HepG2 (cell line): ENCODE measurements around the gene PPCDC. TPM values are rescaled to one million over a fixed set of nuclear protein-coding genes. Genes with fewer than 3 reads are reported as not detected.

Experiments used
- AGO1 ChIP-seq: fragments of 200-400 bp; formaldehyde crosslinking; IDR thresholded peaks from 2 replicates; pipeline ENCODE4 v1.6.1; 2017; ENCODE audit warnings: mild to moderate bottlenecking, low read depth, low read length, moderate library complexity; ENCODE audit not compliant: poor library complexity, severe bottlenecking
- FOXC1 ChIP-seq: sonication (generic); formaldehyde crosslinking; IDR thresholded peaks from 2 replicates; pipeline ENCODE4 v1.8.0; 2022; ENCODE audit warnings: mild to moderate bottlenecking, missing genetic modification reagents, borderline replicate concordance
- HMGXB4 ChIP-seq, 2 experiments: sonication (generic) in 1 of 2; formaldehyde crosslinking in 1 of 2; IDR thresholded peaks; 2 replicates each; pipeline versions ENCODE4 v1.4.0 to v1.6.1; 2018 to 2020; ENCODE audit warnings: missing genetic modification reagents in 2 of 2, borderline replicate concordance in 1 of 2, low read depth in 1 of 2, mild to moderate bottlenecking in 1 of 2, missing biosample characterization in 1 of 2
- HOXA9 ChIP-seq: sonication (generic); formaldehyde crosslinking; IDR thresholded peaks from 2 replicates; pipeline ENCODE4 v1.8.1; 2022; ENCODE audit warnings: missing genetic modification reagents, mild to moderate bottlenecking, moderate library complexity, borderline replicate concordance
- HOXD1 ChIP-seq: sonication (generic); formaldehyde crosslinking; IDR thresholded peaks from 2 replicates; pipeline ENCODE4 v1.5.0; 2020; ENCODE audit warnings: missing genetic modification reagents
- IKZF5 ChIP-seq: IDR thresholded peaks from 2 replicates; pipeline ENCODE4 v1.6.1; 2018; ENCODE audit warnings: missing genetic modification reagents, mild to moderate bottlenecking, missing compliant biosample characterization
- KLF16 ChIP-seq, 2 experiments: sonication (generic) in 1 of 2; formaldehyde crosslinking in 1 of 2; IDR thresholded peaks; 2 replicates each; pipeline versions ENCODE4 v1.6.1 to v1.8.0; 2016 to 2023; ENCODE audit warnings: missing genetic modification reagents in 2 of 2, missing compliant biosample characterization in 1 of 2
- MEIS1 ChIP-seq: sonication (generic); formaldehyde crosslinking; IDR thresholded peaks from 2 replicates; pipeline ENCODE4 v1.9.0; 2021; ENCODE audit warnings: mild to moderate bottlenecking, missing genetic modification reagents, moderate library complexity, borderline replicate concordance
- PLSCR1 ChIP-seq: sonication (generic); formaldehyde crosslinking; IDR thresholded peaks from 2 replicates; pipeline ENCODE4 v1.5.0; 2020; ENCODE audit warnings: missing genetic modification reagents, mild to moderate bottlenecking, borderline replicate concordance
- SMAD9 ChIP-seq: sonication (generic); formaldehyde crosslinking; IDR thresholded peaks from 2 replicates; pipeline ENCODE4 v1.5.1; 2020; ENCODE audit warnings: mild to moderate bottlenecking, missing genetic modification reagents
- SP2 ChIP-seq: sonication (generic); formaldehyde crosslinking; IDR thresholded peaks from 2 replicates; pipeline ENCODE4 v1.5.1; 2020; ENCODE audit warnings: mild to moderate bottlenecking, missing genetic modification reagents
- TBX2 ChIP-seq: sonication (generic); formaldehyde crosslinking; IDR thresholded peaks from 2 replicates; pipeline ENCODE4 v1.5.0; 2020; ENCODE audit warnings: missing genetic modification reagents, mild to moderate bottlenecking, borderline replicate concordance
- TBX3 ChIP-seq: fragments of 450-650 bp; IDR thresholded peaks from 2 replicates; pipeline ENCODE4 v1.6.1; 2017; ENCODE audit warnings: antibody characterized with exemption, mild to moderate bottlenecking, inconsistent platforms, borderline replicate concordance
- ZBTB42 ChIP-seq: sonication (generic); formaldehyde crosslinking; IDR thresholded peaks from 2 replicates; pipeline ENCODE4 v1.5.0; 2020; ENCODE audit warnings: mild to moderate bottlenecking, missing genetic modification reagents
- ZFP1 ChIP-seq: IDR thresholded peaks from 2 replicates; pipeline ENCODE4 v1.6.1; 2016
- ZNF337 ChIP-seq: sonication (generic); formaldehyde crosslinking; IDR thresholded peaks from 2 replicates; pipeline ENCODE4 v1.5.1; 2020; ENCODE audit warnings: missing genetic modification reagents, low read depth, mild to moderate bottlenecking, borderline replicate concordance
- ZNF367 ChIP-seq: sonication (generic); formaldehyde crosslinking; IDR thresholded peaks from 2 replicates; pipeline ENCODE4 v1.4.0; 2020; ENCODE audit warnings: missing genetic modification reagents, borderline replicate concordance
- ZNF549 ChIP-seq: sonication (generic); formaldehyde crosslinking; IDR thresholded peaks from 2 replicates; pipeline ENCODE4 v1.5.0; 2020; ENCODE audit warnings: missing genetic modification reagents
- ZNF724P ChIP-seq: sonication (generic); formaldehyde crosslinking; IDR thresholded peaks from 2 replicates; pipeline ENCODE4 v1.8.0; 2022; ENCODE audit warnings: missing genetic modification reagents, borderline replicate concordance
- polyA plus RNA-seq, 8 experiments: library from polyadenylated mRNA; depleted of rRNA in 3 of 8; stranded (reverse) in 7 of 8; unstranded in 1 of 8; fragments of >200 nt; fragmentation: Illumina TruSeq in 4 of 8; extraction: Trizol in 4 of 8; gene quantifications; 2 replicates each; pipeline versions ENCODE4 v1.2.1 to v1.2.3, GENCODE V29; 2011 to 2016; ENCODE audit warnings: low read depth in 4 of 8, missing spikeins in 1 of 8, mixed read lengths in 1 of 8; ENCODE audit not compliant: insufficient read depth in 1 of 8
- total RNA-seq, 5 experiments: library from RNA; depleted of rRNA; stranded (reverse); fragments of >200 nt; fragmentation: Illumina TruSeq; extraction: Trizol; gene quantifications; 2 replicates each; pipeline ENCODE4 v1.2.3, GENCODE V29; 2016; ENCODE audit warnings: low read depth in 1 of 5
- TF ChIP-seq, protein P1 (sequence below): sonication (generic); formaldehyde crosslinking; IDR thresholded peaks from 2 replicates; pipeline ENCODE4 v1.4.0; 2020; ENCODE audit warnings: missing genetic modification reagents, borderline replicate concordance

The PPCDC gene
- total and polyA plus RNA-seq, 2 of the 13 experiments (the other 11 are each of a cell fraction or from before 2014, with no cell fraction given) = 12.3 to 12.8 TPM

DNA sequence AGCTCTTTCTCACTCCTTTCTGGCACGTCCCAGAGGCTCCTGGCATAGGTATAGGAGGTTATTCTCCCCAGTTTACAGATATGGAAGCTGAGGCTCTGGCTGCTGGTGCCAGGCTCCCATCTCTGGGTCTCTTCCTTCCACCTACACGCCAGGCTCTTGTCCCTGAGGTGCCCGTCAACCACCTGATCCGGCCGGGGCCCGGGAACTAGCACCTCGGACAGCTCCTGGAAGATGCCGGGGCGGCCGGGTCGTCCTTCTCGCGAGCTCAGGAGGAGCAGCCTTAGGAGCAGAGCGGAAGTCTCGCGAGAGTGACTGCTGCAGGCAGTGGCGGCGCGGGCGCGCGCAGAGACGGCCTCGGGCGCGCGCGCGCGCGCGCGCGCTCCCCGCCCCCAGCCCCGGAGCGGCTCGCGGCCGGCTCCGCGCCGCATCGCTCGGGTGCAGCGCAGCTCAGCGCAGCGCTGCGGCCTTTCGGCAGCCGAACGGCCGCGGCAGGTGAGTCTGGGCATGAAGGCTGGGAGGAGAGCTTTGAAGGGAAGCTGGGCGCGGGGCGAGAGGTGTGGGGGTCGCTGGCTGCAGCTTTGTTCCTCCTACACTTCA, 28.1 kb upstream of the PPCDC start, which contains the start of gene SCAMP5 (continued):
- TF ChIP-seq HMGXB4 (CRISPR knock-in tag; IDR thresholded peaks at IDR 0.05; ENCODE audit: borderline replicate concordance in 1 of 2, low read depth in 1 of 2) = peak in 1 of 2 experiments; percentile 21; a peak in 2 of 4 replicates
- TF ChIP-seq, protein P1, sequence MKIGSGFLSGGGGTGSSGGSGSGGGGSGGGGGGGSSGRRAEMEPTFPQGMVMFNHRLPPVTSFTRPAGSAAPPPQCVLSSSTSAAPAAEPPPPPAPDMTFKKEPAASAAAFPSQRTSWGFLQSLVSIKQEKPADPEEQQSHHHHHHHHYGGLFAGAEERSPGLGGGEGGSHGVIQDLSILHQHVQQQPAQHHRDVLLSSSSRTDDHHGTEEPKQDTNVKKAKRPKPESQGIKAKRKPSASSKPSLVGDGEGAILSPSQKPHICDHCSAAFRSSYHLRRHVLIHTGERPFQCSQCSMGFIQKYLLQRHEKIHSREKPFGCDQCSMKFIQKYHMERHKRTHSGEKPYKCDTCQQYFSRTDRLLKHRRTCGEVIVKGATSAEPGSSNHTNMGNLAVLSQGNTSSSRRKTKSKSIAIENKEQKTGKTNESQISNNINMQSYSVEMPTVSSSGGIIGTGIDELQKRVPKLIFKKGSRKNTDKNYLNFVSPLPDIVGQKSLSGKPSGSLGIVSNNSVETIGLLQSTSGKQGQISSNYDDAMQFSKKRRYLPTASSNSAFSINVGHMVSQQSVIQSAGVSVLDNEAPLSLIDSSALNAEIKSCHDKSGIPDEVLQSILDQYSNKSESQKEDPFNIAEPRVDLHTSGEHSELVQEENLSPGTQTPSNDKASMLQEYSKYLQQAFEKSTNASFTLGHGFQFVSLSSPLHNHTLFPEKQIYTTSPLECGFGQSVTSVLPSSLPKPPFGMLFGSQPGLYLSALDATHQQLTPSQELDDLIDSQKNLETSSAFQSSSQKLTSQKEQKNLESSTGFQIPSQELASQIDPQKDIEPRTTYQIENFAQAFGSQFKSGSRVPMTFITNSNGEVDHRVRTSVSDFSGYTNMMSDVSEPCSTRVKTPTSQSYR = peak; percentile 54; the same call in 1 of the 2 replicates
- no peak for TF ChIP-seq ZNF549
- TF ChIP-seq TBX2 (CRISPR knock-in tag) = peak; percentile 62; the same call in 1 of the 2 replicates
- TF ChIP-seq ZBTB42 (CRISPR knock-in tag) = 0 out of 2 replicates have a peak, but pooled peaks have one; percentile 64
- TF ChIP-seq ZFP1 (CRISPR knock-in tag) = peak; percentile 45; the same call in 1 of the 2 replicates
- TF ChIP-seq KLF16 (CRISPR knock-in tag; IDR thresholded peaks at IDR 0.05) = peak in 1 of 2 experiments; percentile 97; a peak in 2 of 4 replicates
- peak; percentile 80; the same call in 1 of the 2 replicates for TF ChIP-seq HOXD1
- TF ChIP-seq IKZF5 (CRISPR knock-in tag) = peak; percentile 77
- peak; percentile 56; the same call in 1 of the 2 replicates for TF ChIP-seq FOXC1 (CRISPR knock-in tag)
- TF ChIP-seq MEIS1 (CRISPR knock-in tag) = no peak
- TF ChIP-seq ZNF367 (CRISPR knock-in tag) = peak; percentile 92; the same call in 1 of the 2 replicates
- peak; percentile 38; the same call in 1 of the 2 replicates for TF ChIP-seq ZNF724P (CRISPR knock-in tag)
- TF ChIP-seq TBX3 = no peak
- TF ChIP-seq SMAD9 (CRISPR knock-in tag) = no peak
- TF ChIP-seq SP2 = no peak; the same call in 1 of the 2 replicates
- no peak for TF ChIP-seq AGO1
- TF ChIP-seq PLSCR1 = no peak
- peak; percentile 64; the same call in 1 of the 2 replicates for TF ChIP-seq HOXA9 (CRISPR knock-in tag)
- no peak for TF ChIP-seq ZNF337 (CRISPR knock-in tag)
